H1 (cell line): ENCODE results near the gene RAB11A.
"Not testable (repeated sequence)": the region's sequence is repeated elsewhere in the genome, so short reads cannot be mapped to it uniquely, and the experiment has no call there.

ENCODE experiments used
- ATF2 ChIP-seq: IDR thresholded peaks from 2 replicates; pipeline ENCODE4 v1.6.1; 2012; ENCODE audit warnings: low read length, inconsistent platforms
- CREB1 ChIP-seq: IDR thresholded peaks from 2 replicates; pipeline ENCODE4 v1.6.1; 2012; ENCODE audit warnings: inconsistent platforms
- CTCF ChIP-seq, 3 experiments: IDR thresholded peaks; 1 replicate in 2 of 3; 2 replicates in 1 of 3; pipeline versions ENCODE4 v1.5.1 to v1.6.1; 2011; ENCODE audit warnings: low read length in 3 of 3, mild to moderate bottlenecking in 3 of 3, inconsistent platforms in 2 of 3, low read depth in 1 of 3, moderate library complexity in 1 of 3; ENCODE audit not compliant: insufficient read depth in 1 of 3; ENCODE audit errors: control extremely low read depth in 1 of 3
- EGR1 ChIP-seq: IDR thresholded peaks from 2 replicates; pipeline ENCODE4 v1.6.1; 2011; ENCODE audit warnings: low read depth, low read length, borderline replicate concordance
- FOSL1 ChIP-seq: IDR thresholded peaks from 2 replicates; pipeline ENCODE4 v1.6.1; 2011; ENCODE audit warnings: mild to moderate bottlenecking, low read depth, low read length, moderate library complexity; ENCODE audit not compliant: insufficient read depth
- POLR2A ChIP-seq, 2 experiments: IDR thresholded peaks; 1 replicate in 1 of 2; 2 replicates in 1 of 2; pipeline ENCODE4 v1.6.1; 2011; ENCODE audit warnings: low read depth in 2 of 2, low read length in 2 of 2, mild to moderate bottlenecking in 2 of 2; ENCODE audit errors: control extremely low read depth in 1 of 2
- POLR2AphosphoS5 ChIP-seq: IDR thresholded peaks from 2 replicates; pipeline ENCODE4 v1.6.1; 2011; ENCODE audit warnings: low read depth, low read length
- USF2 ChIP-seq: IDR thresholded peaks from 2 replicates; pipeline ENCODE4 v1.6.1; 2011; ENCODE audit warnings: low read length, improper control_type of control experiment

- not testable (repeated sequence) for TF ChIP-seq USF2; FOSL1; CREB1; ATF2; EGR1; POLR2A (IDR thresholded peaks at IDR 0.05; ENCODE audit: control extremely low read depth in 1 of 2, low read depth in 2 of 2, low read length in 2 of 2); CTCF (IDR thresholded peaks at IDR 0.05; ENCODE audit: control extremely low read depth in 1 of 3, insufficient read depth in 1 of 3, low read depth in 1 of 3, low read length in 3 of 3); POLR2AphosphoS5
Measured at GRCh38 chr15:65872596-65872995, 3.3 kb downstream of the RAB11A start.
